H1 (cell line): Measurements from ENCODE around the gene MOB3B. TPM values are rescaled to one million over a fixed set of nuclear protein-coding genes. Genes with fewer than 3 reads are reported as not detected.

Experiments used
- CTCF ChIA-PET: fragments of 300-600 bp; sonication (Branson Sonifier 250); formaldehyde crosslinking; loops from one replicate; lab custom pipeline; 2021; ENCODE audit not compliant: partially characterized antibody; lab: Charles Lee
- POLR2A ChIA-PET: fragments of 300-600 bp; sonication (Branson Sonifier 250); formaldehyde crosslinking; loops from one replicate; lab custom pipeline; 2021; ENCODE audit warnings: inconsistent platforms; ENCODE audit not compliant: partially characterized antibody; lab: Charles Lee
- DNase-seq, 2 experiments: peaks; one replicate each; pipeline versions ENCODE4 v3.0.0 to v3.0.0-alpha.2; 2010 to 2022; ENCODE audit warnings: low spot score in 2 of 2, low read depth in 1 of 2, mixed read lengths in 1 of 2
- FAIRE-seq: peaks from 2 replicates; lab custom pipeline; 2011; peaks lifted over from hg19 to GRCh38; lab: Jason Lieb, UNC
- H2AFZ ChIP-seq: 2 replicates; pipeline ENCODE4 v1.8.1; 2012; ENCODE audit warnings: low read length, inconsistent platforms
- H2AK5ac ChIP-seq: 2 replicates; pipeline ENCODE4 v1.6.1; 2013; ENCODE audit warnings: low read depth, low read length
- H2BK120ac ChIP-seq: replicated peaks from 2 replicates; pipeline ENCODE3; 2013; ENCODE audit warnings: low read depth, low read length, inconsistent platforms
- H2BK12ac ChIP-seq: 2 replicates; pipeline ENCODE4 v1.6.1; 2013; ENCODE audit warnings: low read depth, low read length
- H2BK15ac ChIP-seq: 2 replicates; pipeline ENCODE4 v1.6.1; 2013; ENCODE audit warnings: low read length
- H2BK20ac ChIP-seq: 2 replicates; pipeline ENCODE4 v1.6.1; 2013; ENCODE audit warnings: low read length
- H2BK5ac ChIP-seq: 2 replicates; pipeline ENCODE4 v1.6.1; 2013; ENCODE audit warnings: low read depth, low read length
- H3K14ac ChIP-seq: 2 replicates; pipeline ENCODE4 v1.6.1; 2013; ENCODE audit warnings: inconsistent platforms; ENCODE audit not compliant: insufficient read length
- H3K18ac ChIP-seq: 2 replicates; pipeline ENCODE4 v1.6.1; 2013; ENCODE audit warnings: low read length; ENCODE audit errors: extremely low read depth
- H3K23ac ChIP-seq: 2 replicates; pipeline ENCODE4 v1.6.1; 2013; ENCODE audit warnings: inconsistent platforms; ENCODE audit not compliant: insufficient read length
- H3K23me2 ChIP-seq: 2 replicates; pipeline ENCODE4 v1.6.1; 2013; ENCODE audit warnings: low read depth, low read length
- H3K27ac ChIP-seq: 2 replicates; pipeline ENCODE4 v1.6.1; 2011; ENCODE audit warnings: low read depth, low read length, inconsistent platforms
- H3K27me3 ChIP-seq, 4 experiments: replicated peaks in 1 of 4; 1 replicate in 1 of 4; 2 replicates in 3 of 4; pipeline versions ENCODE4 v1.6.1 to v1.8.1; 2011 to 2013; ENCODE audit warnings: low read length in 3 of 4, mild to moderate bottlenecking in 3 of 4, inconsistent platforms in 2 of 4, mixed read lengths in 2 of 4, moderate library complexity in 1 of 4; ENCODE audit not compliant: control insufficient read depth in 3 of 4, insufficient read depth in 3 of 4; ENCODE audit errors: extremely low read depth in 1 of 4
- H3K36me3 ChIP-seq, 4 experiments: 2 replicates each; pipeline versions ENCODE4 v1.6.1 to v1.8.1; 2011 to 2013; ENCODE audit warnings: mild to moderate bottlenecking in 4 of 4, low read length in 3 of 4, moderate library complexity in 2 of 4, control low read depth in 1 of 4, inconsistent platforms in 1 of 4; ENCODE audit not compliant: insufficient read depth in 4 of 4, control insufficient read depth in 2 of 4
- H3K4ac ChIP-seq: replicated peaks from 2 replicates; pipeline ENCODE3; 2013; ENCODE audit warnings: low read length, low read depth, mixed read lengths, inconsistent platforms; ENCODE audit not compliant: insufficient read length
- H3K4me1 ChIP-seq, 4 experiments: replicated peaks in 1 of 4; 1 replicate in 1 of 4; 2 replicates in 3 of 4; pipeline versions ENCODE4 v1.6.1 to v1.8.1; 2011 to 2013; ENCODE audit warnings: low read length in 3 of 4, inconsistent platforms in 2 of 4, mixed read lengths in 1 of 4; ENCODE audit not compliant: insufficient read depth in 4 of 4, control insufficient read depth in 3 of 4
- H3K4me2 ChIP-seq, 2 experiments: 2 replicates each; pipeline versions ENCODE4 v1.6.1 to v1.8.1; 2011 to 2013; ENCODE audit warnings: low read depth in 2 of 2, low read length in 2 of 2, control low read depth in 1 of 2, inconsistent platforms in 1 of 2, mild to moderate bottlenecking in 1 of 2; ENCODE audit not compliant: insufficient read depth in 1 of 2
- H3K4me3 ChIP-seq, 4 experiments: fragments of 200-600, 300-600 bp in 1 of 4; sonication (generic), shearing (Covaris generic), sonication (Bioruptor Twin) in 1 of 4; 2 replicates each; pipeline versions ENCODE4 v1.5.1 to v1.8.1; 2011 to 2016; ENCODE audit warnings: low read length in 4 of 4, low read depth in 3 of 4, control low read depth in 2 of 4, inconsistent platforms in 2 of 4, mild to moderate bottlenecking in 2 of 4, mixed read lengths in 1 of 4, moderate library complexity in 1 of 4; ENCODE audit not compliant: insufficient read depth in 2 of 4; ENCODE audit errors: extremely low read depth in 1 of 4
- H3K56ac ChIP-seq: replicated peaks from 2 replicates; pipeline ENCODE3; 2013; ENCODE audit warnings: low read depth, mild to moderate bottlenecking, mixed read lengths, low read length, inconsistent platforms; ENCODE audit not compliant: insufficient read length
- H3K79me1 ChIP-seq: 2 replicates; pipeline ENCODE4 v1.6.1; 2013; ENCODE audit warnings: low read depth, low read length, control low read depth
- H3K79me2 ChIP-seq, 2 experiments: 2 replicates each; pipeline versions ENCODE4 v1.6.1 to v1.8.1; 2012 to 2013; ENCODE audit warnings: low read length in 2 of 2, mild to moderate bottlenecking in 2 of 2, inconsistent platforms in 1 of 2; ENCODE audit not compliant: insufficient read depth in 2 of 2, control insufficient read depth in 1 of 2
- H3K9ac ChIP-seq, 4 experiments: replicated peaks in 1 of 4; 1 replicate in 1 of 4; 2 replicates in 3 of 4; pipeline versions ENCODE4 v1.6.1 to v1.8.1; 2011 to 2013; ENCODE audit warnings: low read depth in 3 of 4, low read length in 3 of 4, control low read depth in 2 of 4, mild to moderate bottlenecking in 2 of 4, moderate library complexity in 2 of 4, inconsistent platforms in 1 of 4; ENCODE audit errors: extremely low read depth in 1 of 4
- H3K9me3 ChIP-seq, 2 experiments: 2 replicates each; pipeline versions ENCODE4 v1.6.1 to v1.8.1; 2012 to 2013; ENCODE audit warnings: mild to moderate bottlenecking in 2 of 2, moderate library complexity in 2 of 2, control low read depth in 1 of 2, inconsistent platforms in 1 of 2, low read depth in 1 of 2, low read length in 1 of 2, mixed read lengths in 1 of 2; ENCODE audit not compliant: insufficient read depth in 2 of 2
- H4K20me1 ChIP-seq, 2 experiments: replicated peaks in 1 of 2; 2 replicates each; pipeline versions ENCODE3 to v1.8.1; 2011 to 2013; ENCODE audit warnings: inconsistent platforms in 2 of 2, low read length in 2 of 2, mild to moderate bottlenecking in 1 of 2; ENCODE audit not compliant: insufficient read depth in 2 of 2, control insufficient read depth in 1 of 2
- H4K5ac ChIP-seq: 2 replicates; pipeline ENCODE4 v1.6.1; 2013; ENCODE audit warnings: low read length, low read depth, mixed read lengths, inconsistent platforms; ENCODE audit not compliant: insufficient read length
- H4K8ac ChIP-seq: 2 replicates; pipeline ENCODE4 v1.8.0; 2013; ENCODE audit warnings: mild to moderate bottlenecking, moderate library complexity, low read length, inconsistent platforms; ENCODE audit not compliant: insufficient read depth; ENCODE audit errors: extremely low read depth
- H4K91ac ChIP-seq: replicated peaks from 2 replicates; pipeline ENCODE3; 2013; ENCODE audit warnings: low read length, mixed read lengths, inconsistent platforms; ENCODE audit not compliant: insufficient read length
- BACH1 ChIP-seq: IDR thresholded peaks from 2 replicates; pipeline ENCODE4 v1.6.1; 2012; ENCODE audit warnings: low read length, improper control_type of control experiment
- CBX8 ChIP-seq: fragments of 300-800, 300-1000 bp; sonication (generic); IDR thresholded peaks from 2 replicates; pipeline ENCODE4 v1.7.1; 2016; ENCODE audit warnings: low read depth, low read length, borderline replicate concordance
- EP300 ChIP-seq, 2 experiments: IDR thresholded peaks; 1 replicate in 1 of 2; 2 replicates in 1 of 2; pipeline ENCODE4 v1.6.1; 2011 to 2012; ENCODE audit warnings: low read depth in 2 of 2, low read length in 2 of 2, mild to moderate bottlenecking in 2 of 2, borderline replicate concordance in 1 of 2, inconsistent platforms in 1 of 2, moderate library complexity in 1 of 2
- KDM4A ChIP-seq: IDR thresholded peaks from one replicate; pipeline ENCODE4 v1.7.1; 2012; ENCODE audit warnings: low read depth, mild to moderate bottlenecking, moderate library complexity, low read length, inconsistent platforms; ENCODE audit not compliant: severe bottlenecking
- POLR2A ChIP-seq, 2 experiments: IDR thresholded peaks; 1 replicate in 1 of 2; 2 replicates in 1 of 2; pipeline ENCODE4 v1.6.1; 2011; ENCODE audit warnings: low read depth in 2 of 2, low read length in 2 of 2, mild to moderate bottlenecking in 2 of 2; ENCODE audit errors: control extremely low read depth in 1 of 2
- POLR2AphosphoS5 ChIP-seq: IDR thresholded peaks from 2 replicates; pipeline ENCODE4 v1.6.1; 2011; ENCODE audit warnings: low read depth, low read length
- POU5F1 ChIP-seq: IDR thresholded peaks from 2 replicates; pipeline ENCODE4 v1.6.1; 2011; ENCODE audit warnings: low read depth, mild to moderate bottlenecking, low read length, moderate library complexity
- RAD21 ChIP-seq, 2 experiments: IDR thresholded peaks in 1 of 2; conservative IDR thresholded peaks in 1 of 2; 2 replicates each; pipeline ENCODE4 v1.6.1; 2011; ENCODE audit warnings: low read depth in 2 of 2, low read length in 2 of 2, improper control_type of control experiment in 1 of 2, inconsistent platforms in 1 of 2, mild to moderate bottlenecking in 1 of 2, moderate library complexity in 1 of 2
- RFX5 ChIP-seq: IDR thresholded peaks from 2 replicates; pipeline ENCODE4 v1.6.1; 2011; ENCODE audit warnings: low read depth, low read length, improper control_type of control experiment, borderline replicate concordance
- SIRT6 ChIP-seq: IDR thresholded peaks from one replicate; pipeline ENCODE4 v1.7.1; 2012; ENCODE audit warnings: low read length, inconsistent platforms
- SP4 ChIP-seq: IDR thresholded peaks from 2 replicates; pipeline ENCODE4 v1.6.1; 2012; ENCODE audit warnings: low read length, inconsistent platforms
- SRF ChIP-seq: IDR thresholded peaks from 2 replicates; pipeline ENCODE4 v1.6.1; 2011; ENCODE audit warnings: mild to moderate bottlenecking, low read depth, low read length, moderate library complexity
- SUZ12 ChIP-seq: fragments of 200-600 bp; sonication (generic); IDR thresholded peaks from 2 replicates; pipeline ENCODE4 v1.6.1; 2012; ENCODE audit warnings: mild to moderate bottlenecking, inconsistent platforms, low read length, moderate library complexity, mixed read lengths
- TAF7 ChIP-seq: optimal IDR thresholded peaks from 2 replicates; pipeline ENCODE3; 2011; ENCODE audit warnings: low read depth, mild to moderate bottlenecking, inconsistent platforms, low read length, moderate library complexity, borderline replicate concordance
- WGBS, 2 experiments: shearing (Covaris generic) in 1 of 2; methylation state at CpG; one replicate each; pipeline versions ENCODE4 v1.1.6 to v1.1.7; 2013 to 2015; ENCODE audit warnings: low lambda C conversion rate in 2 of 2, mixed read lengths in 2 of 2, inconsistent platforms in 1 of 2, low coverage in 1 of 2, missing lambda C conversion rate in 1 of 2; ENCODE audit not compliant: insufficient replicate concordance in 2 of 2, insufficient coverage in 1 of 2, insufficient read length in 1 of 2; ENCODE audit errors: extremely low coverage in 1 of 2, missing lambda C conversion rate in 1 of 2; 5-methylcytosine and 5-hydroxymethylcytosine counted together
- polyA plus RNA-seq, 7 experiments: library from polyadenylated mRNA; depleted of rRNA in 3 of 7; stranded (reverse) in 5 of 7; unstranded in 2 of 7; fragments of >200 nt in 5 of 7; fragments of 200-250 nt in 2 of 7; gene quantifications; 1 replicate in 5 of 7; 2 replicates in 1 of 7; 4 replicates in 1 of 7; pipeline versions ENCODE4 v1.2.1 to v1.2.3, GENCODE V29; 2011 to 2013; ENCODE audit warnings: missing spikeins in 2 of 7, mixed read lengths in 2 of 7
- total RNA-seq: library from RNA; stranded (reverse); fragmentation: NEBNext Ultra II Directional; extraction: Animal tissue kit (Norgen Biotek cat#: 25700); gene quantifications from 2 replicates; pipeline ENCODE4 v1.2.1, GENCODE V29; 2021

MOB3B gene
- total and polyA plus RNA-seq, 2 of the 8 experiments (the other 6 are each of a cell fraction or from before 2014, with no cell fraction given): 12.7 to 16.1 TPM

GRCh38 chr9:27335075-27335474 lies 194.5 kb downstream of the MOB3B start:
- Histone ChIP-seq H3K36me3 (no peaks in the 10 kb centered on the region), H4K20me1 (no peaks in the 10 kb centered on the region), H2BK5ac (no peak overlapping the region), H3K23ac (no peak overlapping the region), H3K9ac (no peak overlapping the region), H2BK120ac (no peak overlapping the region), H4K91ac (no peak overlapping the region), H3K4me2 (no peak overlapping the region), H3K4me1 (peaks cover 0 to 9% (median 6%) of the 10 kb centered on the region in 4 experiments; a peak in 5 of 7 replicates), H4K8ac (no peak overlapping the region), H3K9me3 (no peaks in the 10 kb centered on the region), H3K23me2 (no peaks in the 10 kb centered on the region), H3K79me1 (no peaks in the 10 kb centered on the region), H2BK12ac (no peak overlapping the region), H3K18ac (no peak overlapping the region), H2AK5ac (no peak overlapping the region), H3K27me3 (no peaks in the 10 kb centered on the region), H3K4me3 (no peak overlapping the region), H2BK15ac (no peak overlapping the region), H3K27ac (no peak overlapping the region), H3K56ac (no peak overlapping the region), H4K5ac (no peak overlapping the region), H2BK20ac (no peak overlapping the region), H3K14ac (no peak overlapping the region), H3K79me2 (no peaks in the 10 kb centered on the region), H2AFZ (no peak overlapping the region), H3K4ac (no peak overlapping the region)
- ChIA-PET CTCF (interaction anchor here (1.5 to 4.8 kb wide), 3 partner anchors 196 to 213 kb away, joined by 6 to 13 read pairs (median 8); no protein-coding TSS in a partner anchor), POLR2A (interaction anchor here (0.8 kb wide), 1 partner anchor 10 kb away, joined by 3 read pairs; no protein-coding TSS in a partner anchor)
- DNase-seq (no peak), FAIRE-seq (no peak)
- WGBS, 2 experiments: 94% methylated on average over 6 of the region's 6 CpGs; no CpG with 5 or more reads in 1 of the 2 experiments
- no peak for TF ChIP-seq SUZ12
- TF ChIP-seq BACH1: no peak
- no peak for TF ChIP-seq SRF
- TF ChIP-seq CBX8: no peak
- no peak for TF ChIP-seq RAD21 (IDR thresholded peaks at IDR 0.05 in 1 of 2, conservative IDR thresholded peaks at IDR 0.05 in 1 of 2; ENCODE audit: low read depth in 2 of 2, low read length in 2 of 2)
- no peak for TF ChIP-seq EP300 (IDR thresholded peaks at IDR 0.05; ENCODE audit: borderline replicate concordance in 1 of 2, low read depth in 2 of 2, low read length in 2 of 2)
- TF ChIP-seq KDM4A: no peak
- no peak for TF ChIP-seq SP4
- TF ChIP-seq TAF7: no peak
- TF ChIP-seq POU5F1: no peak
- no peak for TF ChIP-seq SIRT6
- TF ChIP-seq RFX5: no peak
- TF ChIP-seq POLR2A (IDR thresholded peaks at IDR 0.05; ENCODE audit: control extremely low read depth in 1 of 2, low read depth in 2 of 2, low read length in 2 of 2): no peak
- no peak for TF ChIP-seq POLR2AphosphoS5
